HepG2 (cell line): ENCODE data around the gene PEX7. TPM values are rescaled to one million over a fixed set of nuclear protein-coding genes. Genes with fewer than 3 reads are reported as not detected.

ENCODE experiments used
- ATAC-seq: fragments of 200-7000 bp; cut with Tn5 transposase; 3 replicates; pipeline ENCODE4 v1.9.1; 2020; ENCODE audit warnings: mild to moderate bottlenecking, moderate library complexity
- BruUV-seq: library from RNA; stranded (reverse); fragments of 400-500 nt; replicated peaks from 2 replicates; lab custom pipeline; 2021; lab: Mats Ljungman, UMichigan
- CTCF ChIA-PET: fragments of 300-600 bp; formaldehyde crosslinking; extraction: SDS; loops from one replicate; lab custom pipeline; 2021; ENCODE audit warnings: low total read pairs, inconsistent platforms, low intra/inter-chr PET ratio; lab: Yijun Ruan, JAX
- POLR2A ChIA-PET: fragments of 350-600 bp; sonication (Branson Sonifier 250); formaldehyde crosslinking; loops from one replicate; lab custom pipeline; 2020; ENCODE audit warnings: antibody characterized with exemption, inconsistent platforms; lab: Yijun Ruan, JAX
- DNase-seq: peaks from one replicate; pipeline ENCODE4 v3.0.0-alpha.2; 2015; ENCODE audit warnings: low spot score
- FAIRE-seq: peaks from 3 replicates; lab custom pipeline; 2011; peaks lifted over from hg19 to GRCh38; lab: Jason Lieb, UNC
- H2AFZ ChIP-seq: one replicate; pipeline ENCODE4 v1.6.1; 2011; ENCODE audit warnings: low read length, inconsistent platforms
- H3K27ac ChIP-seq: fragments of 300-600 bp; 3 replicates; pipeline ENCODE4 v1.8.0; 2011; ENCODE audit warnings: mixed run types, mild to moderate bottlenecking, mixed read lengths, low read length, inconsistent platforms; ENCODE audit not compliant: insufficient read depth; ENCODE audit errors: extremely low read length
- H3K27me3 ChIP-seq, 2 experiments: fragments of 200-600 bp in 1 of 2; 2 replicates in 1 of 2; 3 replicates in 1 of 2; pipeline versions ENCODE4 v1.6.0 to v1.8.0; 2011; ENCODE audit warnings: low read length in 2 of 2, mild to moderate bottlenecking in 2 of 2, moderate library complexity in 2 of 2, inconsistent platforms in 1 of 2; ENCODE audit not compliant: insufficient read depth in 2 of 2, control insufficient read depth in 1 of 2
- H3K36me3 ChIP-seq, 2 experiments: fragments of 200-600 bp in 1 of 2; replicated peaks in 1 of 2; 2 replicates in 1 of 2; 3 replicates in 1 of 2; pipeline versions ENCODE4 v1.5.1 to v1.8.0; 2011; ENCODE audit warnings: low read length in 2 of 2, inconsistent platforms in 1 of 2; ENCODE audit not compliant: insufficient read depth in 2 of 2, control insufficient read depth in 1 of 2
- H3K4me1 ChIP-seq: 2 replicates; pipeline ENCODE4 v1.5.1; 2012; ENCODE audit warnings: low read length, inconsistent platforms; ENCODE audit not compliant: insufficient read depth
- H3K4me2 ChIP-seq: 2 replicates; pipeline ENCODE4 v1.6.0; 2011; ENCODE audit warnings: low read depth, low read length, inconsistent platforms
- H3K4me3 ChIP-seq, 3 experiments: fragments of 200-600 bp in 1 of 3; sonication (generic), shearing (Covaris generic) in 1 of 3; replicated peaks in 1 of 3; 2 replicates each; pipeline ENCODE4 v1.5.1; 2011 to 2016; ENCODE audit warnings: low read length in 3 of 3, inconsistent platforms in 2 of 3, low read depth in 2 of 3, mild to moderate bottlenecking in 2 of 3, control low read depth in 1 of 3, mixed read lengths in 1 of 3; ENCODE audit not compliant: insufficient read depth in 1 of 3
- H3K79me2 ChIP-seq: one replicate; pipeline ENCODE4 v1.6.1; 2011; ENCODE audit warnings: low read length, inconsistent platforms; ENCODE audit not compliant: insufficient read depth
- H3K9ac ChIP-seq: 2 replicates; pipeline ENCODE4 v1.6.0; 2011; ENCODE audit warnings: mild to moderate bottlenecking, low read depth, low read length, inconsistent platforms; ENCODE audit not compliant: insufficient read depth
- H3K9me3 ChIP-seq: 2 replicates; pipeline ENCODE4 v1.5.1; 2012; ENCODE audit warnings: mild to moderate bottlenecking, low read length
- H4K20me1 ChIP-seq: 2 replicates; pipeline ENCODE4 v1.6.0; 2011; ENCODE audit warnings: inconsistent platforms, mild to moderate bottlenecking, low read length, moderate library complexity; ENCODE audit not compliant: insufficient read depth
- CTCF ChIP-seq: sonication (generic); formaldehyde crosslinking; IDR thresholded peaks from 2 replicates; pipeline ENCODE4 v1.5.0; 2020; ENCODE audit warnings: mild to moderate bottlenecking, missing genetic modification reagents, moderate library complexity
- HBP1 ChIP-seq: IDR thresholded peaks from 2 replicates; pipeline ENCODE4 v1.6.1; 2016; ENCODE audit warnings: low read depth, control low read depth
- HOXA3 ChIP-seq: sonication (generic); formaldehyde crosslinking; IDR thresholded peaks from 2 replicates; pipeline ENCODE4 v1.5.0; 2020; ENCODE audit warnings: missing genetic modification reagents
- HOXD1 ChIP-seq: sonication (generic); formaldehyde crosslinking; IDR thresholded peaks from 2 replicates; pipeline ENCODE4 v1.5.0; 2020; ENCODE audit warnings: missing genetic modification reagents
- MIXL1 ChIP-seq: IDR thresholded peaks from 2 replicates; pipeline ENCODE4 v1.6.1; 2016
- MXD1 ChIP-seq: sonication (generic); formaldehyde crosslinking; IDR thresholded peaks from 2 replicates; pipeline ENCODE4 v1.4.0; 2020; ENCODE audit warnings: mild to moderate bottlenecking, missing genetic modification reagents
- MZF1 ChIP-seq: sonication (generic); formaldehyde crosslinking; IDR thresholded peaks from 2 replicates; pipeline ENCODE4 v1.8.1; 2023; ENCODE audit warnings: mild to moderate bottlenecking, missing genetic modification reagents, borderline replicate concordance
- NAIF1 ChIP-seq: sonication (generic); formaldehyde crosslinking; IDR thresholded peaks from 2 replicates; pipeline ENCODE4 v1.5.0; 2020; ENCODE audit warnings: mild to moderate bottlenecking, missing genetic modification reagents, borderline replicate concordance
- RFXAP ChIP-seq: sonication (generic); formaldehyde crosslinking; IDR thresholded peaks from 2 replicates; pipeline ENCODE4 v1.4.0; 2020; ENCODE audit warnings: missing genetic modification reagents, borderline replicate concordance
- RORA ChIP-seq: sonication (generic); formaldehyde crosslinking; IDR thresholded peaks from 2 replicates; pipeline ENCODE4 v1.5.0; 2020; ENCODE audit warnings: mild to moderate bottlenecking, missing genetic modification reagents, moderate library complexity
- SKI ChIP-seq: fragments of 450-650 bp; IDR thresholded peaks from one replicate; pipeline ENCODE4 v1.6.1; 2018; ENCODE audit warnings: mild to moderate bottlenecking; ENCODE audit not compliant: partially characterized antibody
- SNAPC5 ChIP-seq: sonication (generic); formaldehyde crosslinking; IDR thresholded peaks from 2 replicates; pipeline ENCODE4 v1.8.1; 2023; ENCODE audit warnings: mild to moderate bottlenecking, missing genetic modification reagents, borderline replicate concordance
- ZNF484 ChIP-seq: sonication (generic); formaldehyde crosslinking; IDR thresholded peaks from 2 replicates; pipeline ENCODE4 v1.5.1; 2020; ENCODE audit warnings: mild to moderate bottlenecking, low read depth, missing genetic modification reagents, borderline replicate concordance
- ZNF512 ChIP-seq: sonication (generic); formaldehyde crosslinking; IDR thresholded peaks from 2 replicates; pipeline ENCODE4 v1.4.0; 2020; ENCODE audit warnings: mild to moderate bottlenecking, missing genetic modification reagents
- ZNF569 ChIP-seq: sonication (generic); formaldehyde crosslinking; IDR thresholded peaks from 2 replicates; pipeline ENCODE4 v1.5.0; 2020; ENCODE audit warnings: mild to moderate bottlenecking, missing genetic modification reagents, moderate library complexity, borderline replicate concordance
- WGBS: methylation state at CpG from one replicate; pipeline ENCODE4 v1.1.6; 2017; ENCODE audit warnings: low lambda C conversion rate; 5-methylcytosine and 5-hydroxymethylcytosine counted together
- in situ Hi-C: cut with HindIII; loops from 2 replicates; pipeline ENCODE4 v1.10.0; 2017; ENCODE audit warnings: low pct_unique_long_range_greater_than_20kb; ENCODE audit not compliant: extremely low pct_ligation_motif_present
- intact Hi-C: fragments of 100-400 bp; cut with micrococcal nuclease; formaldehyde crosslinking; loops from one replicate; pipeline ENCODE4 v1.10.0; 2022; ENCODE audit not compliant: unreplicated experiment
- polyA plus RNA-seq, 8 experiments: library from polyadenylated mRNA; depleted of rRNA in 3 of 8; stranded (reverse) in 7 of 8; unstranded in 1 of 8; fragments of >200 nt; fragmentation: Illumina TruSeq in 4 of 8; extraction: Trizol in 4 of 8; gene quantifications; 2 replicates each; pipeline versions ENCODE4 v1.2.1 to v1.2.3, GENCODE V29; 2011 to 2016; ENCODE audit warnings: low read depth in 4 of 8, missing spikeins in 1 of 8, mixed read lengths in 1 of 8; ENCODE audit not compliant: insufficient read depth in 1 of 8
- total RNA-seq, 5 experiments: library from RNA; depleted of rRNA; stranded (reverse); fragments of >200 nt; fragmentation: Illumina TruSeq; extraction: Trizol; gene quantifications; 2 replicates each; pipeline ENCODE4 v1.2.3, GENCODE V29; 2016; ENCODE audit warnings: low read depth in 1 of 5
- TF ChIP-seq, protein P1 (sequence below): sonication (generic); formaldehyde crosslinking; IDR thresholded peaks from 2 replicates; pipeline ENCODE4 v1.4.0; 2020; ENCODE audit warnings: low read depth, mild to moderate bottlenecking, missing genetic modification reagents
- TF ChIP-seq, protein P2 (sequence below): sonication (generic); formaldehyde crosslinking; conservative IDR thresholded peaks from 2 replicates; pipeline ENCODE4 v1.4.0; 2020; ENCODE audit warnings: missing genetic modification reagents

The PEX7 gene
- total and polyA plus RNA-seq, 2 of the 13 experiments (the other 11 are each of a cell fraction or from before 2014, with no cell fraction given) = 0.04 to 0.53 TPM

DNA sequence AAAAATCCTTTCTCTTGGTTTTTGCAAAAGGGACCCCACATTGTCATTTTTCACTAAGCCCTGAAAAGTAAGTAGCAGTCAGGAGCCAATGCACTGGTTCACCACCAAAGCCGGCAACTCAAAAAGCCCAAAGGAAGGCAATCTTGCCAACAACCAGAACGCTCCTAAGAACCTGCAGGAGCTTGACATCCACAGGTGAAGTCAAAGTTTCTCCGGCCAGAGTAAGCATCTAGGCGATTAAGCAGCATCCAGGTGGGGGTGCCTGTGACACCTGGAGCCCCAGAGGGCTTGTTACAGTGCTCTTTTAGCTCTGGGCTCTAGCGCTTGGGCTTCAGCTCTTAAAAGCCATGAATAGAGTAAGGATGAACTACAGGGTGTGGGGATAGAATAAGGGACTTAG lies 135.8 kb downstream of the PEX7 start:
- H2AFZ ChIP-seq = no peak overlapping the region
- no peaks in the 10 kb centered on the region for H3K9me3 ChIP-seq
- no peak overlapping the region for H3K4me2 ChIP-seq
- H3K4me1 ChIP-seq = peaks cover 7% of the 10 kb centered on the region; the same call in 1 of the 2 replicates
- ChIA-PET CTCF (no interaction called here), POLR2A (no interaction called here)
- intact Hi-C loops (no loop called here), in situ Hi-C loops (loop anchor here (25.0 kb wide), 1 partner anchor 679 kb away; no protein-coding TSS in a partner anchor)
- H3K27ac ChIP-seq = no peak overlapping the region
- no peaks in the 10 kb centered on the region for H3K79me2 ChIP-seq
- no peaks in the 10 kb centered on the region for H3K36me3 ChIP-seq
- H3K27me3 ChIP-seq = peaks cover 4 to 26% of the 10 kb centered on the region in 2 experiments; a peak in 3 of 5 replicates
- 53% methylated on average over 5 of the region's 5 CpGs for WGBS
- H3K9ac ChIP-seq = no peak overlapping the region
- FAIRE-seq = no peak
- no peaks in the 10 kb centered on the region for H4K20me1 ChIP-seq
- DNase-seq = no peak
- no peak overlapping the region for H3K4me3 ChIP-seq
- BruUV-seq = no TSS peak
- no peak for ATAC-seq
- TF ChIP-seq HOXA3 (CRISPR knock-in tag) (no peak), ZNF512 (CRISPR knock-in tag) (no peak), CTCF (CRISPR knock-in tag) (no peak), SNAPC5 (CRISPR knock-in tag) (no peak), HOXD1 (CRISPR knock-in tag) (no peak), HBP1 (CRISPR knock-in tag) (no peak), RORA (CRISPR knock-in tag) (no peak), SKI (no peak), ZNF484 (CRISPR knock-in tag) (no peak), RFXAP (CRISPR knock-in tag) (no peak), NAIF1 (CRISPR knock-in tag) (no peak), ZNF569 (CRISPR knock-in tag) (no peak), MIXL1 (CRISPR knock-in tag) (no peak), MZF1 (CRISPR knock-in tag) (no peak), MXD1 (CRISPR knock-in tag) (no peak)
- TF ChIP-seq, protein P1, sequence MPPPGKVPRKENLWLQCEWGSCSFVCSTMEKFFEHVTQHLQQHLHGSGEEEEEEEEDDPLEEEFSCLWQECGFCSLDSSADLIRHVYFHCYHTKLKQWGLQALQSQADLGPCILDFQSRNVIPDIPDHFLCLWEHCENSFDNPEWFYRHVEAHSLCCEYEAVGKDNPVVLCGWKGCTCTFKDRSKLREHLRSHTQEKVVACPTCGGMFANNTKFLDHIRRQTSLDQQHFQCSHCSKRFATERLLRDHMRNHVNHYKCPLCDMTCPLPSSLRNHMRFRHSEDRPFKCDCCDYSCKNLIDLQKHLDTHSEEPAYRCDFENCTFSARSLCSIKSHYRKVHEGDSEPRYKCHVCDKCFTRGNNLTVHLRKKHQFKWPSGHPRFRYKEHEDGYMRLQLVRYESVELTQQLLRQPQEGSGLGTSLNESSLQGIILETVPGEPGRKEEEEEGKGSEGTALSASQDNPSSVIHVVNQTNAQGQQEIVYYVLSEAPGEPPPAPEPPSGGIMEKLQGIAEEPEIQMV (CRISPR knock-in tag) = no peak
- TF ChIP-seq, protein P2, sequence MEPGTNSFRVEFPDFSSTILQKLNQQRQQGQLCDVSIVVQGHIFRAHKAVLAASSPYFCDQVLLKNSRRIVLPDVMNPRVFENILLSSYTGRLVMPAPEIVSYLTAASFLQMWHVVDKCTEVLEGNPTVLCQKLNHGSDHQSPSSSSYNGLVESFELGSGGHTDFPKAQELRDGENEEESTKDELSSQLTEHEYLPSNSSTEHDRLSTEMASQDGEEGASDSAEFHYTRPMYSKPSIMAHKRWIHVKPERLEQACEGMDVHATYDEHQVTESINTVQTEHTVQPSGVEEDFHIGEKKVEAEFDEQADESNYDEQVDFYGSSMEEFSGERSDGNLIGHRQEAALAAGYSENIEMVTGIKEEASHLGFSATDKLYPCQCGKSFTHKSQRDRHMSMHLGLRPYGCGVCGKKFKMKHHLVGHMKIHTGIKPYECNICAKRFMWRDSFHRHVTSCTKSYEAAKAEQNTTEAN (CRISPR knock-in tag) = no peak
